Mononuclear cell (primary cell): ENCODE results near the gene HNRNPC. TPM values are rescaled to one million over a fixed set of nuclear protein-coding genes. Genes with fewer than 3 reads are reported as not detected.
"Not testable (repeated sequence)": the region's sequence is repeated elsewhere in the genome, so short reads cannot be mapped to it uniquely, and the experiment has no call there.

ENCODE experiments used
- H3K27me3 ChIP-seq: 2 replicates; pipeline ENCODE4 v1.6.0; 2011; ENCODE audit warnings: low read length, control low read depth; ENCODE audit not compliant: insufficient read depth
- H3K4me1 ChIP-seq: 2 replicates; pipeline ENCODE4 v1.5.1; 2011; ENCODE audit warnings: mild to moderate bottlenecking, low read length, control low read depth; ENCODE audit not compliant: insufficient read depth
- H3K4me3 ChIP-seq: 2 replicates; pipeline ENCODE4 v1.5.1; 2011; ENCODE audit warnings: mild to moderate bottlenecking, low read length, moderate library complexity
- H3K9me3 ChIP-seq: 2 replicates; pipeline ENCODE4 v1.5.1; 2011; ENCODE audit warnings: low read depth, mild to moderate bottlenecking, control low read depth, low read length
- total RNA-seq: library from RNA; depleted of rRNA; stranded (reverse); fragments of >200 nt; gene quantifications from one replicate; pipeline ENCODE4 v1.2.3, GENCODE V29; 2012

HNRNPC gene
- total RNA-seq, 1 donor: 1,082 TPM

DNA sequence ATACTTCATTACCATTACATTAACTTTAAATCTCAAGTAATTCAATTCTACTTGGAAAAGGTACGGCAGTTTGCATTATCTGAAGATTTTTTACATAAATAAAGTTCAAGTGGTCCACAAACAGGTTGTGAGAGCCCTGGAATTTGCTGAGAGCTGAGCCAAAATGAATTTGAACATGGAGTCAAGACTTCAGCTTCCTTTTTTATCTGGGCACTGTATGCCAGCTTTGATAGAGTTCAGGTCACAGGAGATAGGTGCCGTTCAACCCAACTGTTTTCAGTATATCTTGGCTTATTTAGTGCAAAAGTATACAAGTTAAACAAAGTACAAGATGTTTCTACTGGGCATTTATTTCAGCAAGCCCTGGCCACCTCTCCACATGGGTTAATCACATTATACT lies 28.8 kb downstream of the HNRNPC start:
- Histone ChIP-seq H3K4me1 (peaks cover 38% of the 10 kb centered on the region), H3K4me3 (no peak overlapping the region), H3K27me3 (no peaks in the 10 kb centered on the region), H3K9me3 (no peaks in the 10 kb centered on the region)

DNA sequence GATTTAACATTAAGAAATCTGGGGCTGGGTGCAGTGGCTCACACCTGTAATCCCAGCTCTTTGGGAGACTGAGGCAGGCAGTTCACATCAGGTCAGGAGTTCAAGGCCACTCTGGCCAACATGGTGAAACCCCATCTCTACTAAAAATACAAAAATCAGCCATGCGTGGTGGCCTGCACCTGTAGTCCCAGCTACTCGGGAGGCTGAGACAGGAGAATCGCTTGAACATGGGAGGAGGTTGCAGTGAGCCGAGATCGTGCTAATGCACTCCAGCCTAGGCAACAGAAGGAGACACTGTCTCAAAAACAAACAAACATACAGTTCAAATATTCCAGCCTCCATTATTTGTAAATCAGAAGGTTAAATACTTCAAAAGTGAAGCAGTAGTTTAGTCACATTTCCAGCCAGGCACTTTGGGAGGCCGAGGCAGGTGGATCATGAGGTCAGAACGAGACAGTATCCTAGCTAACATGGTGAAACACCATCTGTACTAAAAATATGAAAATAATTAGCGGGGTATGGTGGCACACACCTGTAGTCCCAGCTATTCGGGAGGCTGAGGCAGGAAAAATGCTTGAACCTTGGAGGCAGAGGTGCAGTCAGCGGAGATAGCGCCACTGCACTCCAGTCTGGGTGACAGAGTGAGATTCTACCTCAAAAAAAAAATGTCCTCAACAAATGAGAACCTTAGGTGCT lies 30.3 kb downstream of the HNRNPC start:
- Histone ChIP-seq H3K4me1 (peaks cover 23% of the 10 kb centered on the region), H3K27me3 (no peaks in the 10 kb centered on the region), H3K4me3 (no peak overlapping the region), H3K9me3 (no peaks in the 10 kb centered on the region)

- Histone ChIP-seq H3K27me3 (no peaks in the 10 kb centered on the region), H3K9me3 (no peaks in the 10 kb centered on the region), H3K4me3 (no peak overlapping the region), H3K4me1 (peaks cover 33% of the 10 kb centered on the region)
Observed at GRCh38 chr14:21236948-21237797, 32.1 kb downstream of the HNRNPC start.

DNA sequence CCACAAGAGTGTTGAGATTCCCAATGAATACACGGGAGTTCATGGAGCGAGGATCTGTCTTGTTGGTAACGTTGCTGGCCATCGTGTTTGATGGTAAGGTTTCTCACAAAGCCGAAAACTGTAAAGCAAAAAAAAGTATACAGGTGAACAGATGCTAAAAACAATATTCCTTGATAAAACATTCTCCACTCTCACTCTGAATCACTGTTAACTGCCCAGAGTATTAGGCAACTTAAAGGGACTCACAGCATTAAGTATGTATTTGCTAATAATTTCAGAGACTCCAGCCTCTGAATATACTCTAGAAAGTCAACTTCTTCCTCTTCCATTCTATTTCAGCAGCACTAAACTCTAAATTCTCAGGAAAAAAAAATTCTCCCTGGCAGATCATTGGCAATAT lies 35.1 kb downstream of the HNRNPC start:
- Histone ChIP-seq H3K27me3 (no peaks in the 10 kb centered on the region), H3K4me3 (no peak overlapping the region), H3K9me3 (no peaks in the 10 kb centered on the region), H3K4me1 (peaks cover 39% of the 10 kb centered on the region)

DNA sequence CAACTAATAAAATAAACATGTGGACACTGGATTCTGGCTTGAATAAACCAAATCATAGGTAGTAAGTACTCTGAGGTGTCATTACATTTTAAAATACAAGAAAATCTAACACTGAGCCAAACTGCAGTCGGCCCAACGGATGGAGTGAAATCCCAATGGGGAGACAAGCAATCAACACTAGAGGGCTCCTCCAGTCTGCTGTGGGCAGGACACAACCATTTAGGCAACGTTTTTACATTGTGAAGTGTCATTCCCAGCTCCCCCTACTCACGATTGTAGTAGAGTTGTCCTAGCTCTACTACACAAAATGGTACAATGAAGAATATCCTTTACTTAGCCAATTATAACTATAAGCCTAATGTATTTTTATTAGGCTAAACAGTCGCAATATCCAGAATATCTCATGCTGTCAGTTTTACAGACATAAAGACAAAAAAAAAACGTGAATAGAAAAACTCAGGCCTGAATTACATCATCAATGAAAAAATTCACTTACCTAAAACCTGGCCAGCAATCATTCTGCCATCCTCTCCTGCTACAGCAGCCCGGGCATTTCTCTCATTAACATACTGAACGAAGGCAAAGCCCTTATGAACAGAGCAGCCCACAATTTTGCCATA lies 35.7 kb downstream of the HNRNPC start:
- Histone ChIP-seq H3K4me3 (no peak overlapping the region), H3K9me3 (no peaks in the 10 kb centered on the region), H3K27me3 (no peaks in the 10 kb centered on the region), H3K4me1 (peaks cover 44% of the 10 kb centered on the region)

GRCh38 chr14:21231020-21231652 lies 38.1 kb downstream of the HNRNPC start:
- Histone ChIP-seq H3K4me1 (peaks cover 43% of the 10 kb centered on the region), H3K4me3 (no peak overlapping the region), H3K9me3 (no peaks in the 10 kb centered on the region), H3K27me3 (no peaks in the 10 kb centered on the region)

- Histone ChIP-seq H3K9me3 (no peaks in the 10 kb centered on the region), H3K4me3 (no peak overlapping the region), H3K4me1 (peaks cover 43% of the 10 kb centered on the region), H3K27me3 (no peaks in the 10 kb centered on the region)
Observed at GRCh38 chr14:21229821-21230220, 39.4 kb downstream of the HNRNPC start.

- Histone ChIP-seq H3K9me3 (no peaks in the 10 kb centered on the region), H3K4me3 (no peak overlapping the region), H3K4me1 (peaks cover 37% of the 10 kb centered on the region), H3K27me3 (no peaks in the 10 kb centered on the region)
Observed at GRCh38 chr14:21227981-21228380, 41.3 kb downstream of the HNRNPC start.

DNA sequence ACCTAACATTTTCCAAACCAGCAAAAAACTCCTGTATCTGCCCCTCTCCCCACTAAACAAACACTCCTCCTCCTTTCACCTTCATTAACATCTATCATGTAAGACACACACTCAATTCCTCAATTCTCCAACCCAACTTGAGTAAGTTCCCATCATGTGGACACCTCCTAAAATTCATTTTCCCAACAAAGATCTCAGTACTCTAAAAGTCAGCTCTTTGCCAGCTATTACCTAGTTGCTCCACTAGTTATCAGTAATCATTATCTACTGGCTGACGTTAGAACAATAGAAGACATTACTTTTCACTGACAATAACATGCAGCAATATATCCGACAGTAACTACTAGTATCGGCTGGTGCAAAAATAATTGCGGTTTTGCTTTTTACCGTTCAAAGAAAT lies 42.1 kb downstream of the HNRNPC start:
- Histone ChIP-seq H3K4me3 (no peak overlapping the region), H3K27me3 (no peaks in the 10 kb centered on the region), H3K9me3 (no peaks in the 10 kb centered on the region), H3K4me1 (peaks cover 29% of the 10 kb centered on the region)

GRCh38 chr14:21226467-21226866 lies 42.8 kb downstream of the HNRNPC start:
- Histone ChIP-seq H3K27me3 (no peaks in the 10 kb centered on the region), H3K9me3 (no peaks in the 10 kb centered on the region), H3K4me1 (peaks cover 23% of the 10 kb centered on the region), H3K4me3 (no peak overlapping the region)

- peaks cover 11% of the 10 kb centered on the region for H3K4me1 ChIP-seq
- not testable (repeated sequence) for H3K27me3 ChIP-seq, H3K4me3 ChIP-seq, H3K9me3 ChIP-seq
Observed at GRCh38 chr14:21225164-21225563, 44.1 kb downstream of the HNRNPC start.

DNA sequence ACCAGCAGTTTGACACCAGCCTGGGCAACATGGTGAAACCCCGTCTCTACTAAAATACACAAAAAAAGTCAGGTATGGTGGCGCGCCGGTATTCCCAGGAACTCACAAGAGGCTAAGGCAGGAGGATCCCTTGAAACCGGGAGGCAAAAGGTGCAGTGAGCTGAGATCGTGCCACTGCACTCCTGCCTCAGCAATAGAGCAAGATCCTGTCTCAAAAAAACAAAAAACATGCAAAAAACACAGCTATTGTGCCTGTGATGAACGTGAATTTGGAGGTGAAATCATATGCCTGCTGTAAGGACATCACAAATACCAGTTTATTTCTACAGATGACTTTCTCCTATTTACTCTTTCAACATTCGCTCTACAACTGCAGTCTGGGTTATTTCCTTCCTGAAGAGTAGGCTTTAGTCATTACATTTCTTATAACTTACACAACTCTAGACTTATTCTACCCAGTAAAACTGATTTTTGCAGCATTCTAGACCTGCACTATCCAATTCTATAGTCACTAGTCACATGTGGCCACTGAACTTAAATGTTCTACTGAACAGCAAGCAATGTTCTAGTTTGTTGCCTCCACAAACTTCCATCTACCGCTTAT lies 48.3 kb downstream of the HNRNPC start:
- Histone ChIP-seq H3K27me3 (no peaks in the 10 kb centered on the region), H3K4me1 (peaks cover 17% of the 10 kb centered on the region), H3K9me3 (no peaks in the 10 kb centered on the region), H3K4me3 (no peak overlapping the region)

GRCh38 chr14:21219561-21220111 lies 49.6 kb downstream of the HNRNPC start:
- H3K4me3 ChIP-seq: no peak overlapping the region
- H3K27me3 ChIP-seq: no peaks in the 10 kb centered on the region
- peaks cover 25% of the 10 kb centered on the region for H3K4me1 ChIP-seq
- H3K9me3 ChIP-seq: no peaks in the 10 kb centered on the region

- H3K4me3 ChIP-seq: no peak overlapping the region
- peaks cover 28% of the 10 kb centered on the region for H3K4me1 ChIP-seq
- no peaks in the 10 kb centered on the region for H3K9me3 ChIP-seq
- H3K27me3 ChIP-seq: no peaks in the 10 kb centered on the region
Observed at GRCh38 chr14:21219120-21219519, 50.1 kb downstream of the HNRNPC start.
